Renal cortex interstitium (tissue), 15 donors: Measurements from ENCODE around the gene MRM1. TPM values are rescaled to one million over a fixed set of nuclear protein-coding genes. Genes with fewer than 3 reads are reported as not detected.

Source experiments
- DNase-seq, 11 donors: peaks; one replicate each; pipeline ENCODE4 v3.0.0-alpha.2; 2013; ENCODE audit warnings: low read depth in 9 of 11, low spot score in 4 of 11; ENCODE audit errors: extremely low read depth in 1 of 11
- long read RNA-seq, 16 experiments: transcript quantifications; one replicate each; lab custom pipeline, GENCODE V29; 2026
- polyA plus RNA-seq, 3 donors: library from polyadenylated mRNA; unstranded; fragments of 120-200 nt; gene quantifications; one replicate each; pipeline ENCODE4 v1.2.1, GENCODE V29; 2013; ENCODE audit not compliant: insufficient read length in 3 of 3

Gene MRM1, protein sequence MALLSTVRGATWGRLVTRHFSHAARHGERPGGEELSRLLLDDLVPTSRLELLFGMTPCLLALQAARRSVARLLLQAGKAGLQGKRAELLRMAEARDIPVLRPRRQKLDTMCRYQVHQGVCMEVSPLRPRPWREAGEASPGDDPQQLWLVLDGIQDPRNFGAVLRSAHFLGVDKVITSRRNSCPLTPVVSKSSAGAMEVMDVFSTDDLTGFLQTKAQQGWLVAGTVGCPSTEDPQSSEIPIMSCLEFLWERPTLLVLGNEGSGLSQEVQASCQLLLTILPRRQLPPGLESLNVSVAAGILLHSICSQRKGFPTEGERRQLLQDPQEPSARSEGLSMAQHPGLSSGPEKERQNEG
- 1 to 10 TPM; 3.7 to 5.6 (median 4.3) TPM for polyA plus RNA-seq
- long read RNA-seq, donor 1, partial matches to known transcripts = 0 of 2 reads
- long read RNA-seq, donor 1, other reads (novel, unspliced or antisense) = 0 of 2 reads
- long read RNA-seq, donor 2, partial matches to known transcripts = 0 of 4 reads
- long read RNA-seq, donor 2, other reads (novel, unspliced or antisense) = 0 of 4 reads
- long read RNA-seq, donor 3, partial matches to known transcripts = 0 of 4 reads
- long read RNA-seq, donor 3, other reads (novel, unspliced or antisense) = 0 of 4 reads
- long read RNA-seq, donor 4, partial matches to known transcripts = 0 of 2 reads
- long read RNA-seq, donor 4, other reads (novel, unspliced or antisense) = 0 of 2 reads
- long read RNA-seq, donor 5 = 0 reads
- long read RNA-seq, donor 6, partial matches to known transcripts = 0 of 3 reads
- long read RNA-seq, donor 6, other reads (novel, unspliced or antisense) = 0 of 3 reads
- long read RNA-seq, donor 7, partial matches to known transcripts = 0 of 3 reads
- long read RNA-seq, donor 7, other reads (novel, unspliced or antisense) = 0 of 3 reads
- long read RNA-seq, donor 8 = 0 reads
- long read RNA-seq, donor 9, partial matches to known transcripts = 0 of 2 reads
- long read RNA-seq, donor 9, other reads (novel, unspliced or antisense) = 0 of 2 reads
- long read RNA-seq, donor 10, partial matches to known transcripts = 0 of 2 reads
- long read RNA-seq, donor 10, other reads (novel, unspliced or antisense) = 0 of 2 reads
- long read RNA-seq, donor 11, partial matches to known transcripts = 0 of 4 reads
- long read RNA-seq, donor 11, other reads (novel, unspliced or antisense) = 0 of 4 reads
- long read RNA-seq, donor 12 = 0 reads
- long read RNA-seq, donor 13 = 0 reads
- long read RNA-seq, donor 14, partial matches to known transcripts = 0 of 1 reads
- long read RNA-seq, donor 14, other reads (novel, unspliced or antisense) = 0 of 1 reads
- long read RNA-seq, donor 15 = 0 reads
- long read RNA-seq, donor 16, transcript MRM1-204 (5 exons, 1,857 nt) = major isoform, 6 of 6 reads
- long read RNA-seq, donor 16, partial matches to known transcripts = 0 of 6 reads
- long read RNA-seq, donor 16, other reads (novel, unspliced or antisense) = 0 of 6 reads

DNA sequence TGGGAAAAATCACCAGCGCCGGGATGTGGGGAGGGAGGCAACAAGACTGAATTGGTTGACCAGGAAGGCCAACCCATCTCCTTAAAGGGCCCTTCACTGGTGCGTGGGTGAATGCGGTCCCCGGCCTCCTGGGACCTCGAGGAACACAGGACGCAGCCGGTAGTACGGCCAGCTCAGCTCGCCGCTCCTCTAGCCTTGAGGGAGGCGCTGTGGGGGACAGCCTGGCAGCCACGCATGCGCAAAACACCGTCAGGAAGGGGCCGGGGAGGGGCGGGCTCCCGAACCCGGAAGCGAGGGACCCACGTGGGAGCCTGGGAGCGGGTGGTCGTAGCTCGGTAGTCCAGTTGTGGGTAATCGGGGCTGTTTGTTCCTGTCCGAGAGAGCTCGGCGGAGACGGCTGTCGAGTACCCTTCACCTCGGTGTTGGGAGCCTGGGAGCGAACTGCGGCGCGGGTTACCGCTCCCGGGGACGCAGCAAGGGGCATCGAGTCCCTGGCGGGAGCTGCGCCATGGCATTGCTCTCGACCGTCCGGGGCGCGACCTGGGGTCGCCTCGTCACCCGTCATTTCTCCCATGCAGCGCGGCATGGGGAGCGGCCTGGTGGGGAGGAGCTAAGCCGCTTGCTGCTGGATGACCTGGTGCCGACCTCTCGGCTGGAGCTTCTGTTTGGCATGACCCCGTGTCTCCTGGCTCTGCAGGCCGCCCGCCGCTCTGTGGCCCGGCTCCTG lies at the start of gene MRM1:
TSS of gene MRM1 (plus strand) at position 281 of the 727 bp plus-strand sequence. CDS start at position 509, 228 bp downstream.
- peak; percentile 66 to 89 (median 85) for DNase-seq

DNA sequence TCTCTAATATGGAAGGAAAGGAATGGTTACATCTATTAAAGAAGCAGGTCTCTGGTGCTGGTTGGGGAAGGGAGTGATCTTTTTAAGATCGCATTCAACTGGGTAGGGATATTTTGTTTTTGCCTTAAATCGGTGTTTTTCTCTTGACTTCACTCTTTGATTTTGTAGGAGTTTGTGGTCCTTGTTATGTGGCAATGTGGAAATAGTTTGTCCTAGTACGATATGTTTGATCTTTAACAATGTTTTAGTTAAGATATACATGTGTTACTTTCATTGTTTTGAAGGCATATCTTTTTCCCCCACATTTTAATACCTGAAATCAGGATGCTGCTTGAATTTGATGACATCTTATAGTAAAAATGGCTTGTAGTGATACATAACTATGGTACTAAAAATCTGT lies 47.9 kb upstream of the MRM1 start:
- no peak for DNase-seq

DNA sequence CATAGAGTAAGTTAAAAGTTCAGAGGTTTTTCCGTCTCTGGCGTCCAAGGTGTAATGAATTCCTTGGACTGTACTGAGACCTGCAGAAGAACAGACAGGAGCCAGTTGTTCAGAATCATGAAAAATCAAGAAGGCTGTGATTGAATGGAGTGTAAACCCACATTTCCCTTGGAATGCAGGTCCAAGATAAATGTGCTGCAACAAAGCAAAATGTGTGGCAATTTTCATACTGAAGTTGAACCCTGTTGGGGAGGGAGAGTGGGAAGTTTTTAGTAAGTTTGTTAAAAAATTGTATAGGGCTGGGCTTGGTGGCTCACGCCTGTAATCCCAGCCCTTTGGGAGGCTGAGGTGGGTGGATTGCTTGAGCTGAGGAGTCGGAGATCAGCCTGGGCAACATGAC lies 35.3 kb upstream of the MRM1 start:
- DNase-seq = no peak

DNA sequence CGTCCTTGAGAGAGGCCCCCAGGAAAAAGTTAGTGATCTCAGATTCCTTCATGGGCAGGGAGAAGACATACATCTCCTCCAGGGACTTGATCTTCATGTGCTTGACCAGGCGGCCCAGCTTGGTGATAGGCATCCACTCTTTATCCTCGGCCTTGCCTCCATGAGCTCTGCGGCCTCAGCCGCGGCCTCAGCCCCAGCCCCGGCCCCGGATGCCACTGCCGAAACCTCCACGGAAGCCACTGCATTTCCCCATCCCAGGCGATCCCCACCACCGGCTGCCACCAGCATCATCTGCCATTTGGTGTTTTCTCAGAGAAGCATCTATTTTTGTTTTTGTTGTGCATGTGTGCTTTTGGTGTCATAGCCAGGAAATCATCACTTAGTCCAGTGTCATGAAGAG lies 26.4 kb upstream of the MRM1 start:
- no peak for DNase-seq

DNA sequence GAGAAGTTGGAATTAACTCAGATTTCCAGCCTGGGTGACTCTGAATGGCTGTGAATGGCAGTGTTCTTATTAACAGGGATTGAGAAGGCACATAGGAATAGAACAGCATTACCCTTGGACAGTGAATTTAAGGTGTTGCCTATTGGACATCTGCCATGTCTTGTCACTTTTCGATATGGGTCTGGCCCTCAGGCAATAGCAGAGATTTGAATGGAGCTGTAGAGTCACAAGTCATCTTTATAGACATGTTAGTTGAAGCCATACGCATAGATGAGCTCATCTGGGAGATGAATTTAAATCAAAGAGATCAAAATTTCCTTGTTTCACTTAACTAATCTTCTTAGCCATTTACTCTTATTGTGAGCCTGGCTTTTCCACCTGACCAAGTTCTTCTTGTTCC lies 24.6 kb upstream of the MRM1 start:
- no peak for DNase-seq

DNA sequence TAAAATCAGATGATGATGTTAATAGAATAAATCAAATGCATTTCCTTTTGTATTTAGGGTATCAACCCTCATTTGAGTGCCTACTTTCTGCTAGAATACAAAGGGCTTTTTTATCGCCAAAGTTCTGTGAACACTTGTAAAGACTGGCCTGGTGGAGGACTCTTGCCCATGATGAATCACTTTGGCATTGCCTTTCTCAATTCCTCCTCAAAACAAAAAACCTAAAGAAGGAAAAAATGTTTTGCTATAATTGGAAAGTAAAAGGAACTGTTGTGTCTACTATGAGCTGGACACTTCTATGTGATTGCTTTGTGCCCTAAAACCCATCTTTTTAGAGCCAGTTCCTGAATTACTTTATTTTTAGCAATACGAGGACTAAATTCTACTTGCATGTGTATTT lies 22.7 kb upstream of the MRM1 start:
- no peak for DNase-seq

DNA sequence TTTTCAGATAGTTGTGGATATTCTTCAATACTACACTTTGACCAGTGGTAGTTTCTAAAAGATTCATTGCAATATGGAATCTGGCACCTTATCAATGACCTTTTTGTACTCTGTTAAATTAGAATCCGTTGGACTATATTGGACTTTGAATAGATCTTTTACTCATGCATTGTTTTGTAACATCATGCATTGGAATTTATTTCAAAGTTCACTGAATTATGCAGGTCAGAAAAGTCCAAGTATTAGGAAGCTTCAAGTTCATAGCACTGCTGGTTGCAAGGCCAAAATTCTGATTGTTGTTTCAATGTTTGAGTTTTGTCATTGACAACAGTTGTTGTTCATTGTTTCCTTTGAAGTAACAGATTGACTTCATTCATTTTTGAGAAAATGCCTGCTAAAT lies 17.6 kb upstream of the MRM1 start:
- no peak for DNase-seq

DNA sequence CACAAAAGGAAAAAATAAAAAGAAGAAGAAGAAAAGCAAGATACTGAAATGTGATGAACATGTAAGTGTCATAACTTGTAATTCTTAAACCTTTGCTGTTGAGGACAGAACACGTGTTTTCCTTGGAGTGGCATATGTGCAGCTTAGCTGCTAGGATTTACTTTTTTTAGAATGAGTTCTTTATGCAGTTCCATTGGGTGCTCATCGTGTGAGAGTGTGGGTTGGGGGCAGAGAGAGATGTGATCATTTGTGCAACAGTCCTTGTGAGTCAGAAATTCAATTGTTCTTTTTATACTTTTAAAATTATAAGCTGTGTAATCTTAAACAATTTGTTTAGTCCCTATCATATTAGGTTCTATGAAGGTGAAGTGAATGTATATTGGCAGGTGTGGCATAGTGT lies 15.2 kb upstream of the MRM1 start:
- DNase-seq = no peak

DNA sequence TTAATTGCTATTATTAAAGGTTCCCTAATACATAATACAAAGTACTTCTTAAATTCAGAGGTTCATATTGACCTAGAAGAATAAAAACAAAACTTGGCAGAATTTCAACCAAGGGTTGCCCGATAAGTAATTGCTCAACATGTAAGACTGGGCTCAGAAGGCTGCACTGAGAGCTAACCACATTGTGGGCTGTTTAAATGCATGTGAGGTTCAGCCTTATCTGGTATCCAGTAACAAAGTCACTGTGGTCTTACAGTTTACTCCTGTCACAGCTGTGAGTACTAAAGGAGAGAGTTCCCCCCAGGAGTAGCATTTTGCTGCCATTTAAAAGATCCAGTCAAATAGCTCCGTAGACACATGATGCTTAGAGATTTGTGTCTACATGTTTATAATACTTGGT lies 11.3 kb upstream of the MRM1 start:
- DNase-seq = no peak

DNA sequence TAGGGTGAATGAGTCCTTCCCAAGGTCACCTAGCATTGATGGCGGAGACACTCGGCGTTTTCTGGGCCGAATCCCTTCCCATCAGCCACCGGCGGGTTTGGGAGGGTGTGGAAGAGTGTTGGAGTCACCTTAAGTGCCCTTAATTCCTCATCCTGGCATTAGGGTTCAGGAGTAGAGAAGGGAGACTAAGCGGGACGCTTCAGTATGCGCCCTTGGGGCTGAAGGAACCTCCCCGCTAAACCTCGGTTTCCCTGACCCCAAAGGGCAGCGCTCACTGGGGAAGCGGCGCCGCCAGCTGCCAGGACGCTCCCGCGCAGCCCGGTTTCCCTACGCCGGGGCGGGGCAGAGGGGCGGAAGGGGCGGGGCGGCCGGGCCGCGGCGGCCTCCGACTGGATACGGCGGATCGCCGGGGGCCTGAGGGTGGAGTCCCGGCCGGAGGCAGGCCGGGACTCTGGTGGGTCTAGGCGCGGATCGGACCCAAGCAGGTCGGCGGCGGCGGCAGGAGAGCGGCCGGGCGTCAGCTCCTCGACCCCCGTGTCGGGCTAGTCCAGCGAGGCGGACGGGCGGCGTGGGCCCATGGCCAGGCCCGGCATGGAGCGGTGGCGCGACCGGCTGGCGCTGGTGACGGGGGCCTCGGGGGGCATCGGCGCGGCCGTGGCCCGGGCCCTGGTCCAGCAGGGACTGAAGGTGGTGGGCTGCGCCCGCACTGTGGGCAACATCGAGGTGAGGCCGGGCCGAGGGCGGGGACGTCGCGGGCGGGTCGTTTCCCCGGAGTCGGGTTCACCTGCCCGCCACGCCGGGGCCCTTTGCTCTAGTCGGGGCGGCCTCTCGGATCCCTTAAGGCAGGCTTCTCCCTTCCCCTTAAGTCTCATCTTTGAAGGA lies 9.7 kb upstream of the MRM1 start, which contains the start of gene DHRS11:
TSS of gene DHRS11 (plus strand) at position 446 of the 882 bp plus-strand sequence. CDS start at position 577, 131 bp downstream.
- peak in 5 of 11 donors; percentile 31 to 73 (median 69) for DNase-seq

DNA sequence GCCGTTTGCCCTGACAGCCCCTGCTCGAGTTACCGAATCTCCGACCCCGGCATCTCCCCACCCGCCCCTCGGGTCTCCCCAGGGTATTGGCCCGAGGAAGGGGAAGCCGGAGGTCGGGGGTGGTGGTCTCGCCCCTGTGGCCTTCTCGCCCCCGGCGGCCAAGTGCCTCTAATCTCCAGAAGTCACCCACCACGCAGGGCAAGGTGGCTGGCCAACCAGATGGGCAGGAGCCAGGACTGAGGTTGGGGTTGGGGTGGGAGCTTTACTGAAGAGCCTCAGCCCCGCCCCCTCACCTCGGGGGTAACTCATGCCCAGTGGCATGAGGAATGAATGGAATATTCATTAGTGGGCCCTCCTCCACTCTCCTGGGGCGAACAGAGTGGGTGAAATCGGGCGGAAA lies 9.1 kb upstream of the MRM1 start:
- peak in 1 of 11 donors; percentile 39 for DNase-seq

DNA sequence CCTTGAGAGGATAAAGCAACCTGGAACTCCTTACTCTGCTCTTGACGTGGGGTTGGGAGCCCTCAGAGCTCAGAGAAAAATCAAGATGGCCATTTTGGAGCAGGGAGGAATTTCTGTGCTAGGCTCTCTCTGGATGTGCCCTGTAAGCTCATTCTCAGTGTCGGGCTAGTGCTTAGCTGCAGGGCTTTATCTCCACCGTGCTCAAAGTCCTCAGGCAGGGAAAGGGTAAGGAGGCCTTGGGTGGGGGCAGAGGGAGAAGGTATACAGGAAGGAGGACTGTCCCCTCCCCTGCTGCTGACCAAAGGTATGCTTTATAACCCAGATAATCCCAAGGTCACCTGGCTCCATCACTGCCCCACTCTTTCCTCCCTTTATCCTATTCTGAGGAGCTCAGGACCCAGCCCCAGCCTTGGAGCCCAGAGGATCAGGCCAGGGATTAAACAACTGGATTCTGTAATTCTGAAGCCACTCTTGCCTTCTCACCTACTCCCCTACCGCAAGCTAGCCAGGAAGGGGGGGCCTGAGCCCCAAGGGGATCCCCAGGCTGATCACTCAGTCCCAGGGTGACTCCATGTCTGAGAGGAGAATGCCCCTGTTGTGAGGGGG lies 8.6 kb upstream of the MRM1 start:
- no peak for DNase-seq

DNA sequence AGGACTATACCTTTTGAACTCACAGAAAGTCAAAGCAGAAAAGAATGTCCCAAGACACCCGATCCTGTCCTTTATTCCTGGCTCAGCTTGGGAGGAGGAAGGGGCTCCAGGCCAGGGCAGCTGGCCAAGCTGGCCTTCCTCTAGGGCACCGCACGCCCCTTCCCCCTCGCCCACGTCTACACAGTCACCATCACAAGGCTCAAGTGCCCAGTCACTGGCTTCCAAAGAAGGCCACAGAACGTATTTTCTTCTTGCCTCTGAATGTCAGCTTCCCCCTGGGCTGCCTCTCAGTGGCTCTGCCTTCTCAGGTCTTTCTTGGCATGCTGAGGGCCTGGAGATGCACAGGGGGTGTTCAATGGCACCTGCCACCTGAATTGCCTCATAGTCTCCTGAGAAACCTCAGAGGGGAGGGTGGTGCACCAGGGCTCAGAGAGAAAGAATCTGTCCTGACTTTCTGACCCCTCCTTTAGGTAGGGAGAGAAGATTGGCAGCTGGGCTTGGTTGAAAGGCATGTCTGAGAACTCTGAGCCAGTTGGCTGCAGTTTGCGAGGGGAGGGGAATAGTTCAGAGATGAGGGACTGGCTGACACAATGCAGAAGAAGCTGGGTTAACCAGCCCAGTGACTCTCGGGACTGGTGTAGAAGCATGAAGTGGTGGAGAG lies 7.6 kb upstream of the MRM1 start:
- no peak for DNase-seq

DNA sequence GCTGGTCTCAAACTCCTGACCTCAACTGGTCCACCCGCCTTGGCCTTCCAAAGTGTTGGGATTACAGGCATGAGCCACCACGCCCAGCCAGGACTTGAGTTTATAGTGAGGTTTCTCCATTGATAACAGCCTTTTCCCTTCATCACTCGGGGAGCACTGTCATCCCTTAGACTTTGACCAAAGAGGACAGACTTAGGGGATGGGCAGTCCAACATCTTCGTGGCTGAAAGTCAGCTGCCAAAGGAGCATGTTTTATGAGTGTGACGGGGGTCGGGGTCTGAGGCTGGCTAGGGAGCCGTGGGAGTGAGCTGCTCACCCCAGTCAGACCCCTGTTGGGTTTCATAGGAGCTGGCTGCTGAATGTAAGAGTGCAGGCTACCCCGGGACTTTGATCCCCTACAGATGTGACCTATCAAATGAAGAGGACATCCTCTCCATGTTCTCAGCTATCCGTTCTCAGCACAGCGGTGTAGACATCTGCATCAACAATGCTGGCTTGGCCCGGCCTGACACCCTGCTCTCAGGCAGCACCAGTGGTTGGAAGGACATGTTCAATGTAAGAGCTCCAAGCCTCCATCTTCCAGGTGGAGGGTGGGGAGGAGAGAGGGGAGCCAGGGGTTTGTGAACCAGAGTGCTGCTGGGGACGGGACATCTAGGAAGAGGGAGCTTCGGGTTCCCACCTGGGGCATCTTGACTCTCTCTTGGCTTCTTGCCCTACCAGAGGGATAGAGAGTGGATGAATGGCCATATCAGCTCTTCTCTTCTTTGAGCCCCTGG lies 6.6 kb upstream of the MRM1 start:
- no peak for DNase-seq

DNA sequence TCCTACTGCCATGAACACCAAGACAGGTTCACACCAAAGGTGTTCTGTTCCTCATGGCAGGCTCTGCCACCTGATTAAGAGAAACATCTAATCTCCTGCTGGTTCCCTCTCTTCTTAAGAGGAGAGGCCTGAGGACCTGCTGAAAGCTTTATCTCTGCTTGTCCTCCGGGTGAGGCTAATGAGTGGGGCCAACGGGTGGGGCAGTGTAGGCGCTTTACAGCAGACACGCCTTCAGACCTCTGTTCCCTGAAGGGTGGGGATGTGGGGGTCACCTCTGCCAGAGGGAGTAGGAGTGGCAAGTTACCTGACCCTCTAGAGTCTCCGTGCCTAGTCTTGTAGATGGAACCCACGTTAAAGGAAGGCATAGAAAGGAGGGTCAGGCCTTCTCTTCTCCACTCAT lies 4.2 kb upstream of the MRM1 start:
- DNase-seq = no peak
